Mesothelial cell of epicardium (in vitro differentiated cells): ENCODE data around the gene KCNK7. TPM values are rescaled to one million over a fixed set of nuclear protein-coding genes. Genes with fewer than 3 reads are reported as not detected.

Experiments used
- DNase-seq, 2 experiments: peaks; one replicate each; pipeline ENCODE4 v3.0.0; 2021; ENCODE audit warnings: low spot score in 2 of 2; ENCODE audit not compliant: unreplicated experiment in 2 of 2
- H3K27ac Mint-ChIP-seq: 2 replicates; pipeline ENCODE4 v1.8.0; 2021; ENCODE audit warnings: mixed read lengths
- H3K27me3 Mint-ChIP-seq: 2 replicates; pipeline ENCODE4 v1.8.0; 2021; ENCODE audit warnings: low read depth, mixed read lengths
- H3K36me3 Mint-ChIP-seq: 2 replicates; pipeline ENCODE4 v1.8.0; 2021; ENCODE audit warnings: mixed read lengths
- H3K4me1 Mint-ChIP-seq: 2 replicates; pipeline ENCODE4 v1.8.0; 2021; ENCODE audit warnings: mixed read lengths
- H3K4me3 Mint-ChIP-seq: 2 replicates; pipeline ENCODE4 v1.8.0; 2021; ENCODE audit warnings: mild to moderate bottlenecking, moderate library complexity, mixed read lengths
- H3K9me3 Mint-ChIP-seq: 2 replicates; pipeline ENCODE4 v1.8.0; 2021; ENCODE audit warnings: mixed read lengths
- CTCF ChIP-seq: fragments of 200-600 bp; sonication (generic); IDR thresholded peaks from one replicate; pipeline ENCODE4 v1.5.0; 2021; ENCODE audit warnings: antibody characterized with exemption; ENCODE audit not compliant: unreplicated experiment
- total RNA-seq: library from RNA; stranded (reverse); gene quantifications from 3 replicates; pipeline ENCODE4 v1.2.1, GENCODE V29; 2021

The KCNK7 gene
- total RNA-seq, 1 donor from 2014 or later, result 2.4 TPM

- H3K4me3 Mint-ChIP-seq, result no peak overlapping the region
- TF ChIP-seq CTCF, result no peak
- H3K27ac Mint-ChIP-seq, result no peak overlapping the region
- H3K36me3 Mint-ChIP-seq, result peaks cover 7% of the 10 kb centered on the region
- H3K4me1 Mint-ChIP-seq, result peaks cover 10% of the 10 kb centered on the region
- H3K9me3 Mint-ChIP-seq, result no peaks in the 10 kb centered on the region
- no peak for DNase-seq
- peaks cover 13% of the 10 kb centered on the region for H3K27me3 Mint-ChIP-seq
These were observed 920 bp upstream of the KCNK7 start for GRCh38 chr11:65596520-65596919.

DNA sequence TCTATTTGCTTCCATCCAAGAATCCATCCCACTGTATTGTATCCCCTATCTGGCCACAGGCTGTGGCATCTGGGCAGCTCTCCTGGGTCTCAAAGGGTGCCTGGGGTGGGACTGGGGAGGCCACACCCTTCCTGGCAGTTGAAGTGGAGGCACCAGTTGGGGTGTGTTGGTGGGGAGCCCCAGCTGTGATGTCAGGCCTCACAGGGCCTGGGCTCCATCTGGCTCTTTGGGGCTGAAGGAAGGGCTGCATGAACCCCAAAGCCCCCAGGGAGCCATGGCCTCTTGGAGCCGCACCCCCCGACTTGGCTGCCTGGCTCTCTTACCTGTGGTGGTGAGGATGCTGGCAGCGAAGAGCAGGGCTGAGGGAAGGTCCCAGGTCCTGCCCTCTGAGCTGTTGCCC, 469 bp downstream of the KCNK7 start:
- H3K27me3 Mint-ChIP-seq, result peaks cover 22% of the 10 kb centered on the region
- H3K9me3 Mint-ChIP-seq, result no peaks in the 10 kb centered on the region
- peaks cover 14% of the 10 kb centered on the region for H3K4me1 Mint-ChIP-seq
- no peak overlapping the region for H3K4me3 Mint-ChIP-seq
- TF ChIP-seq CTCF, result no peak
- peaks cover 11% of the 10 kb centered on the region for H3K36me3 Mint-ChIP-seq
- no peak overlapping the region for H3K27ac Mint-ChIP-seq
- DNase-seq, result no peak

GRCh38 chr11:65593518-65594414, 1.8 kb downstream of the KCNK7 start:
- no peak for DNase-seq
- Mint-ChIP-seq H3K27me3 (peaks cover 22% of the 10 kb centered on the region), H3K27ac (no peak overlapping the region), H3K36me3 (peaks cover 7% of the 10 kb centered on the region), H3K4me1 (peaks cover 14% of the 10 kb centered on the region), H3K4me3 (peak overlapping the region; percentile 51), H3K9me3 (no peaks in the 10 kb centered on the region)
- TF ChIP-seq CTCF, result no peak

DNA sequence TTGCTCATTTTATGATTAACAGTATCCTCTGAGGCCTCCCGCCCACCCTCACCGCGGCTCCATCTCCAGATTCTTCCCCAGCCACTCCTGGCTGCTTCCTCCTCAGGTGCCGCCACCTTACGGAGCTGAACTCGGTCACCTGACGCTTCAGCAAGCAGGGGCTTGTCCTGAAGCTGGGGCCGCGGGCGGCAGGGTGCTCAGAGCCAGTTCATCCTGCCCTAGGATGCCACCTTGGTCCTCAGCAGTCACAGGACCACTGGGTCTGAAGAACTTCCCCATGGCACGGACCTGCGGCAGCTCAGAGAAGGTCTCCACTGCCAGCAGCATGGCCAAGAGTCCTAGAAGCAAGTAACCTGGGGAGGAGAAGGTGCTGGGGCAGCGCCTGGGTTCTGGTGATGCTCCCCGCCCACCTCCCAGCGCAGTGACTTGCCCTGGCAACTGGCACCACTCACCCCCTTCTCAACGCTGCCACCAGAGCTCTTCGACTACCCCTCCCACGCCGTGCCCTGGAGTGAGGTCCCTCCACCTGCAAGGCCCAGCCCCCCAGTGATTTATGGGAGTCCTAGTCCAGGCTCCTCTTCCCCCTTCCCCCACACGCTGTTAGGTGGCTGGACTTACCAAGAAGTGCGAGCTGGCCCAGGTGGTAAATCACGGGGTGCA, 2.6 kb downstream of the KCNK7 start:
- Mint-ChIP-seq H3K27ac (no peak overlapping the region), H3K36me3 (peaks cover 7% of the 10 kb centered on the region), H3K27me3 (peaks cover 22% of the 10 kb centered on the region), H3K4me1 (peaks cover 14% of the 10 kb centered on the region), H3K9me3 (no peaks in the 10 kb centered on the region), H3K4me3 (peak overlapping the region; percentile 51)
- no peak for TF ChIP-seq CTCF
- no peak for DNase-seq

- DNase-seq, result no peak
- Mint-ChIP-seq H3K27me3 (peaks cover 22% of the 10 kb centered on the region), H3K36me3 (peaks cover 4% of the 10 kb centered on the region), H3K9me3 (no peaks in the 10 kb centered on the region), H3K4me1 (peaks cover 14% of the 10 kb centered on the region), H3K27ac (no peak overlapping the region), H3K4me3 (peak overlapping the region; percentile 51)
- TF ChIP-seq CTCF, result peak; percentile 23
These were observed 3.4 kb downstream of the KCNK7 start for GRCh38 chr11:65591939-65592857.
